ENCODE data around the gene OR6B2. TPM values are rescaled to one million over a fixed set of nuclear protein-coding genes. Genes with fewer than 3 reads are reported as not detected.
"Not testable (repeated sequence)": the region's sequence is repeated elsewhere in the genome, so short reads cannot be mapped to it uniquely, and the experiment has no call there.

Gene OR6B2
- total and polyA plus RNA-seq, 2 experiments from 2014 or later = not detected

DNA sequence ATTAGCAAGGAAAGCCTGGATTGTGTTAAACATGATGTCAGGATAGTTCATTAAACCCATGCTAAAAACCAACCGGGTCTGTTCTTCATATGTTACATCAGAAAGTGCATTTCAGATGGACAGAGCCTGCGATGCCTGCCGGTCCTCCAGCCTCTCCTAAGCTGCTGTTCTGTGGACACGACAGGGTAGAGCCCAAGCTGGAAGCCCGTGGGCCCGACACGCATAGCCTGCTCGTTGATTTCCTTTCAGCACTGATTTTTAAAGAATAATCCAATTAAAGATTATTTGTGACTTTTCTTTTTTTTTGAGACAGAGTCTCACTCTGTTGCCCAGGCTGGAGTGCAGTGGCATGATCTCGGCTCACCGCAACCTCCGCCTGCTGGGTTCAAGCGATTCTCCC lies 22.3 kb upstream of the OR6B2 start:
- Histone ChIP-seq H3K36me3 (ENCODE audit: low read depth) (no peaks in the 10 kb centered on the region), H4K20me1 (ENCODE audit: insufficient read depth) (no peaks in the 10 kb centered on the region), H3K4me1 (ENCODE audit: insufficient read depth) (no peaks in the 10 kb centered on the region), H3K9me3 (ENCODE audit: low read depth) (no peaks in the 10 kb centered on the region), H3K4me3 (no peak overlapping the region), H3F3A (ENCODE audit: insufficient read depth) (no peaks in the 10 kb centered on the region), H3K9ac (no peak overlapping the region), H3K27ac (no peak overlapping the region), H3K27me3 (replicated peaks; ENCODE audit: insufficient read depth) (peaks cover 80% of the 10 kb centered on the region), H3K9me2 (ENCODE audit: insufficient read depth) (no peaks in the 10 kb centered on the region), H3K79me2 (ENCODE audit: insufficient read depth) (no peaks in the 10 kb centered on the region), H2AFZ (no peak overlapping the region), H3K4me2 (ENCODE audit: unreplicated experiment) (no peak overlapping the region)
- TF ChIP-seq EZH2 (IDR thresholded peaks at IDR 0.05; ENCODE audit: insufficient read depth, poor library complexity, severe bottlenecking) = no peak
- TF ChIP-seq EZH2phosphoT487 (IDR thresholded peaks at IDR 0.05; ENCODE audit: insufficient read depth, low read depth) = no peak
- in situ Hi-C loops (cut with MboI) = no loop called here
- DNase-seq = no peak
- whole genome bisulfite sequencing, 2 experiments (ENCODE audit: low coverage in 1 of 2, low lambda C conversion rate in 2 of 2, missing lambda C conversion rate in 2 of 2) = 16 to 34% methylated on average over 9 to 12 of the region's 12 CpGs

DNA sequence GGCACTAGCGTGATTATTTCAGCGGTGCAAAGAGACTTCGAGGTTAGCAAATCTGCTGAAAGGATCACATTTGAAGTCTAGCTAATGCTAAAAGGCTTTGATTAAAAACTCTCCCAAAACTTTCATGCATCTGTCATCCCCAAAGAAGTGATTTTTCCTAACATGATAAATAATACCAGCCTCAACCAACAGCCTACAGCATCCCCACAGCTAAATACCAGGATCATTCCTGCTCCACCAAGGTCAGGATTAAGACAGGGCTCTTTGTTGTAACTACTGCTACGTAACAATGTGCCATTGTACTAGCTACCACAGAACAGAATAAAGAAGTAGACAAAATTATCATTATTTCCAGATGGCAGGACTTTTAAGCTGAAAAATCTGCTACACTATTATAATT lies 21.5 kb upstream of the OR6B2 start:
- peaks cover 84% of the 10 kb centered on the region for H3K27me3 ChIP-seq (replicated peaks; ENCODE audit: insufficient read depth)
- DNase-seq = no peak
- no peaks in the 10 kb centered on the region for H3K4me1 ChIP-seq (ENCODE audit: insufficient read depth)
- no peaks in the 10 kb centered on the region for H4K20me1 ChIP-seq (ENCODE audit: insufficient read depth)
- 28 to 31% methylated on average over 4 of the region's 4 CpGs for WGBS, 2 experiments (ENCODE audit: low coverage in 1 of 2, low lambda C conversion rate in 2 of 2, missing lambda C conversion rate in 2 of 2)
- H3K9me3 ChIP-seq (ENCODE audit: low read depth) = no peaks in the 10 kb centered on the region
- TF ChIP-seq EZH2phosphoT487 (IDR thresholded peaks at IDR 0.05; ENCODE audit: insufficient read depth, low read depth) = no peak
- TF ChIP-seq EZH2 (IDR thresholded peaks at IDR 0.05; ENCODE audit: insufficient read depth, poor library complexity, severe bottlenecking) = no peak
- no peak overlapping the region for H2AFZ ChIP-seq
- H3K9ac ChIP-seq = no peak overlapping the region
- H3K4me3 ChIP-seq = no peak overlapping the region
- no peaks in the 10 kb centered on the region for H3K36me3 ChIP-seq (ENCODE audit: low read depth)
- no peaks in the 10 kb centered on the region for H3F3A ChIP-seq (ENCODE audit: insufficient read depth)
- H3K79me2 ChIP-seq (ENCODE audit: insufficient read depth) = no peaks in the 10 kb centered on the region
- no peak overlapping the region for H3K27ac ChIP-seq
- H3K9me2 ChIP-seq (ENCODE audit: insufficient read depth) = no peaks in the 10 kb centered on the region
- in situ Hi-C loops (cut with MboI) = no loop called here
- no peak overlapping the region for H3K4me2 ChIP-seq (ENCODE audit: unreplicated experiment)

DNA sequence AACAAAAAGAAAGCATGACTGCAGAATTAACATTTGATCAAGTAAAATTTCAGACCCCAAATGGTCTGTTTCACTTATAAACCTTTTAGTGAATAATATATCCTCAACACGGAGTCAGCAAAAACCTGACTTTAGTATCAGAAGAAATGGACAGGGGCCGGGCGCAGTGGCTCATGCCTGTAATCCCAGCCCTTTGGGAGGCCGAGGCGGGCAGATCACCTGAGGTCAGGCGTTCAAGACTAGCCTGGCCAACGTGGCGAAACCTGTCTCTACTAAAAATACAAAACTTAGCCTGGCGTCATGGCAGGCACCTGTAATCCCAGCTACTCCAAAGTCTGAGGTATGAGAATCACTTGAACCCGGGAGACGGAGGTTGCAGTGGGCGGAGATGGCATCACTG lies 20.0 kb upstream of the OR6B2 start:
- Histone ChIP-seq H2AFZ (no peak overlapping the region), H3K9ac (no peak overlapping the region), H3K4me2 (ENCODE audit: unreplicated experiment) (no peak overlapping the region), H3K4me1 (ENCODE audit: insufficient read depth) (no peaks in the 10 kb centered on the region), H3K9me3 (ENCODE audit: low read depth) (no peaks in the 10 kb centered on the region), H3K4me3 (no peak overlapping the region), H3K27me3 (replicated peaks; ENCODE audit: insufficient read depth) (peaks cover 73% of the 10 kb centered on the region), H3K9me2 (ENCODE audit: insufficient read depth) (no peaks in the 10 kb centered on the region), H3K36me3 (ENCODE audit: low read depth) (no peaks in the 10 kb centered on the region), H3F3A (ENCODE audit: insufficient read depth) (no peaks in the 10 kb centered on the region), H3K27ac (no peak overlapping the region), H4K20me1 (ENCODE audit: insufficient read depth) (no peaks in the 10 kb centered on the region), H3K79me2 (ENCODE audit: insufficient read depth) (no peaks in the 10 kb centered on the region)
- DNase-seq = no peak
- TF ChIP-seq EZH2 (IDR thresholded peaks at IDR 0.05; ENCODE audit: insufficient read depth, poor library complexity, severe bottlenecking) = no peak
- TF ChIP-seq EZH2phosphoT487 (IDR thresholded peaks at IDR 0.05; ENCODE audit: insufficient read depth, low read depth) = no peak
- WGBS, 2 experiments (ENCODE audit: low coverage in 1 of 2, low lambda C conversion rate in 2 of 2, missing lambda C conversion rate in 2 of 2) = 59 to 61% methylated on average over 12 of the region's 12 CpGs
- in situ Hi-C loops (cut with MboI) = no loop called here

DNA sequence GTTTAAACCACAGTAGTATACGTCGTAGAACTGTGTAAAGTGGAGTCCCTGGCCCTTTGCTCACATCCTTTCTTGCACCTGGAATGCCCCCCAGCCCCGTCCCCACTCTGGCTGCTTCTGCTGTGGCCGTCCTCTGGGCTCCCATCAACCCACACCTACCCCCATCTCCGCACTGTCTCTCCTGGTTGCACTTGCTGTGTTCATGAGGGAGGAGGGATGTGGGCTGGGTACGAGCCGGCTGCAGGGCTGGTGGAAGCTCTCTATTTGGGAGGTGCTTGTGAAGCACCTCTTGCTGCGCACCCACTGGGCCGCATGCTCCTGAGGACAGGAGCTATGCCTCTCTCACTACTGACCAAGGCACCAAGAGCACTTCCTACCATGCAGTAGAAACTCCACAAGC lies 18.0 kb upstream of the OR6B2 start:
- Histone ChIP-seq H3F3A (ENCODE audit: insufficient read depth) (no peaks in the 10 kb centered on the region), H2AFZ (no peak overlapping the region), H3K79me2 (ENCODE audit: insufficient read depth) (no peaks in the 10 kb centered on the region), H3K27ac (no peak overlapping the region), H3K9me3 (ENCODE audit: low read depth) (no peaks in the 10 kb centered on the region), H3K36me3 (ENCODE audit: low read depth) (no peaks in the 10 kb centered on the region), H3K9ac (no peak overlapping the region), H3K4me2 (ENCODE audit: unreplicated experiment) (no peak overlapping the region), H3K27me3 (replicated peaks; ENCODE audit: insufficient read depth) (peaks cover 56% of the 10 kb centered on the region), H4K20me1 (ENCODE audit: insufficient read depth) (no peaks in the 10 kb centered on the region), H3K9me2 (ENCODE audit: insufficient read depth) (no peaks in the 10 kb centered on the region), H3K4me1 (ENCODE audit: insufficient read depth) (no peaks in the 10 kb centered on the region), H3K4me3 (no peak overlapping the region)
- TF ChIP-seq EZH2phosphoT487 (IDR thresholded peaks at IDR 0.05; ENCODE audit: insufficient read depth, low read depth) = no peak
- TF ChIP-seq EZH2 (IDR thresholded peaks at IDR 0.05; ENCODE audit: insufficient read depth, poor library complexity, severe bottlenecking) = no peak
- in situ Hi-C loops (cut with MboI) = no loop called here
- 45% methylated on average over 9 of the region's 9 CpGs for WGBS, 2 experiments (ENCODE audit: low coverage in 1 of 2, low lambda C conversion rate in 2 of 2, missing lambda C conversion rate in 2 of 2)
- DNase-seq = no peak

DNA sequence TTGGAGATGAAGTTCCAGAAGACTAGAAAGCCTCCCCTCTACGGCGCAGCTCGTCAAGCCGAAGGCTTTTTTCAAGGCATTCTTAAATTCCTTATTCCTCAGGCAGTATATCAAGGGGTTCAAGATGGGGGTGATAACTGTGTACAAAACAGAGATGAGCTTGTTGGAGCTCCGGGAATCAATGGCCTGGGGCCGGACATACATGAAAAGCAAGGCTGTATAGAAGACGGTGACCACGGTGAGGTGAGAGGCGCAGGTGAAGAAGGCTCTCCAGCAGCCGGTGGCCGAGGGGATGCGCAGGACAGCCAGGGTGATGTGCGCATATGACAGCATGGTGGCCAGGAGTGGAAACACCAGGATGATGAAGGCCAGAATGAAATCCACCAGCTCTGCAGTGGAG lies 14.9 kb upstream of the OR6B2 start:
- Histone ChIP-seq H3K4me1 (ENCODE audit: insufficient read depth) (no peaks in the 10 kb centered on the region), H3K9me2 (ENCODE audit: insufficient read depth) (no peaks in the 10 kb centered on the region), H3F3A (ENCODE audit: insufficient read depth) (no peaks in the 10 kb centered on the region), H3K9me3 (ENCODE audit: low read depth) (no peaks in the 10 kb centered on the region), H3K27me3 (replicated peaks; ENCODE audit: insufficient read depth) (peaks cover 42% of the 10 kb centered on the region), H2AFZ (no peak overlapping the region), H3K4me3 (no peak overlapping the region), H3K27ac (no peak overlapping the region), H3K4me2 (ENCODE audit: unreplicated experiment) (no peak overlapping the region), H3K36me3 (ENCODE audit: low read depth) (no peaks in the 10 kb centered on the region), H3K79me2 (ENCODE audit: insufficient read depth) (no peaks in the 10 kb centered on the region), H3K9ac (no peak overlapping the region), H4K20me1 (ENCODE audit: insufficient read depth) (no peaks in the 10 kb centered on the region)
- no peak for DNase-seq
- in situ Hi-C loops (cut with MboI) = no loop called here
- no peak for TF ChIP-seq EZH2phosphoT487 (IDR thresholded peaks at IDR 0.05; ENCODE audit: insufficient read depth, low read depth)
- no peak for TF ChIP-seq EZH2 (IDR thresholded peaks at IDR 0.05; ENCODE audit: insufficient read depth, poor library complexity, severe bottlenecking)
- 70 to 76% methylated on average over 12 of the region's 13 CpGs for WGBS, 2 experiments (ENCODE audit: low coverage in 1 of 2, low lambda C conversion rate in 2 of 2, missing lambda C conversion rate in 2 of 2)

DNA sequence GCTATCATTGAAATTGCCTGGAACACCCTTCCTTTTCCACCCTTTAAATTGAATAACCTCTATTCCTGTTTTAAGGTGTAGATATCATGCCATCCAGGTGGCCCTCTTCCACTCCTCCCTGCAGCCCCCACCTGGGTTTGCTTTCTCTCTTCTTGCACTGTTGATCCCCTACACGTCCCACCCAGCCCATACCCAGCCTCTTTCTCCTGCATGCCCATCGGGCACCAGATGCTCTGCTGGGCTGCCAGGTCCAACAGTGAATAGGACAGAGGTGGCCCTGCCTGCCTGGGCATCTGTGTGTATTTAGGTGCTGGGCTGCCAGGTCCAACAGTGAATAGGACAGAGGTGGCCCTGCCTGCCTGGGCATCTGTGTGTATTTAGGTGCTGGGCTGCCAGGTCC lies 13.9 kb upstream of the OR6B2 start:
- H3F3A ChIP-seq (ENCODE audit: insufficient read depth); H3K4me2 ChIP-seq (ENCODE audit: unreplicated experiment); H3K4me1 ChIP-seq (ENCODE audit: insufficient read depth); H2AFZ ChIP-seq; DNase-seq; H4K20me1 ChIP-seq (ENCODE audit: insufficient read depth); H3K9me3 ChIP-seq (ENCODE audit: low read depth); H3K4me3 ChIP-seq; H3K9me2 ChIP-seq (ENCODE audit: insufficient read depth); H3K36me3 ChIP-seq (ENCODE audit: low read depth); H3K9ac ChIP-seq; H3K27ac ChIP-seq; H3K79me2 ChIP-seq (ENCODE audit: insufficient read depth); in situ Hi-C loops (cut with MboI): not testable (repeated sequence)
- WGBS, 2 experiments (ENCODE audit: low coverage in 1 of 2, low lambda C conversion rate in 2 of 2, missing lambda C conversion rate in 2 of 2) = 20 to 21% methylated on average over 2 of the region's 2 CpGs
- H3K27me3 ChIP-seq (replicated peaks; ENCODE audit: insufficient read depth) = peaks cover 41% of the 10 kb centered on the region
